ENCODE measurements around the gene TH.

TH gene

GRCh38 chr11:2139123-2139521 is 32.5 kb downstream of the TH start, which contains the start of gene IGF2:
Gene IGF2 (minus strand): TSS chr11:2139389. CDS start chr11:2135523, 3,866 bp downstream.
- DNase-seq, result no peak

GRCh38 chr11:2138431-2139122 is 33.0 kb downstream of the TH start:
- DNase-seq, result no peak

- no peak for DNase-seq
Observed at GRCh38 chr11:2138068-2138430, 33.6 kb downstream of the TH start.

GRCh38 chr11:2137202-2138067 is 34.2 kb downstream of the TH start:
- no peak for DNase-seq

- DNase-seq, result no peak
Observed at GRCh38 chr11:2136952-2137201, 34.7 kb downstream of the TH start.

GRCh38 chr11:2136209-2136951 is 35.2 kb downstream of the TH start:
- DNase-seq, result no peak

GRCh38 chr11:2135648-2136201 is 35.9 kb downstream of the TH start:
- DNase-seq, result no peak

- no peak for DNase-seq
Observed at GRCh38 chr11:2135018-2135569, 36.5 kb downstream of the TH start.

- DNase-seq, result no peak
Observed at GRCh38 chr11:2134022-2135010, 37.3 kb downstream of the TH start.

- DNase-seq, result no peak
Observed at GRCh38 chr11:2133241-2134021, 38.2 kb downstream of the TH start.

GRCh38 chr11:2132874-2133240 is 38.8 kb downstream of the TH start:
- no peak for DNase-seq

GRCh38 chr11:2132246-2132645 is 39.4 kb downstream of the TH start:
- no peak for DNase-seq

- DNase-seq, result no peak
Observed at GRCh38 chr11:2131371-2132236, 40.0 kb downstream of the TH start.

GRCh38 chr11:2130881-2131352 is 40.7 kb downstream of the TH start:
- DNase-seq, result no peak

GRCh38 chr11:2129699-2130366 is 41.8 kb downstream of the TH start:
- DNase-seq, result no peak

GRCh38 chr11:2129308-2129698 is 42.3 kb downstream of the TH start:
- DNase-seq, result no peak

GRCh38 chr11:2128511-2129307 is 42.9 kb downstream of the TH start:
- DNase-seq, result no peak

GRCh38 chr11:2128130-2128510 is 43.5 kb downstream of the TH start:
- no peak for DNase-seq

Measured in activated CD4-positive, alpha-beta T cell treated with anti-CD3 and anti-CD28 coated beads, Interleukin-2, amount 50 U/mL, for 1 hour (primary cell).